Neural cell (in vitro differentiated cells): ENCODE data around the gene CMKLR1. TPM values are rescaled to one million over a fixed set of nuclear protein-coding genes. Genes with fewer than 3 reads are reported as not detected.

Source experiments
- H2AFZ ChIP-seq: fragments of 200-600, 300-800 bp; sonication (generic), shearing (Covaris generic); 2 replicates; pipeline ENCODE4 v1.6.0; 2014; ENCODE audit warnings: low read depth, mild to moderate bottlenecking, antibody characterized with exemption, low read length, moderate library complexity
- H3F3A ChIP-seq: fragments of 200-600 bp; shearing (Covaris generic); 2 replicates; pipeline ENCODE4 v1.6.1; 2016; ENCODE audit warnings: mild to moderate bottlenecking, moderate library complexity, mixed read lengths, antibody characterized with exemption, low read length; ENCODE audit not compliant: insufficient read depth, poor library complexity, severe bottlenecking
- H3K27ac ChIP-seq: fragments of 200-600, 300-800 bp; sonication (generic), shearing (Covaris generic); 2 replicates; pipeline ENCODE4 v1.5.1; 2014; ENCODE audit warnings: mild to moderate bottlenecking, low read length, moderate library complexity
- H3K27me3 ChIP-seq: fragments of 300-800, 200-600 bp; sonication (generic), shearing (Covaris generic); 2 replicates; pipeline ENCODE4 v1.6.0; 2014; ENCODE audit warnings: mild to moderate bottlenecking, low read depth, low read length, moderate library complexity; ENCODE audit not compliant: insufficient read depth
- H3K36me3 ChIP-seq: fragments of 300-800, 200-600 bp; sonication (generic), shearing (Covaris generic); 2 replicates; pipeline ENCODE4 v1.5.1; 2014; ENCODE audit warnings: mild to moderate bottlenecking, antibody characterized with exemption, low read length, moderate library complexity; ENCODE audit not compliant: insufficient read depth
- H3K4me2 ChIP-seq: fragments of 300-800, 200-600 bp; sonication (generic), shearing (Covaris generic); 2 replicates; pipeline ENCODE4 v1.6.0; 2014; ENCODE audit warnings: mild to moderate bottlenecking, low read length
- H3K4me3 ChIP-seq: fragments of 300-800, 200-600 bp; sonication (generic), shearing (Covaris generic); 2 replicates; pipeline ENCODE4 v1.5.1; 2014; ENCODE audit warnings: mild to moderate bottlenecking, low read length, moderate library complexity
- H3K79me2 ChIP-seq: fragments of 200-600 bp; shearing (Covaris generic); replicated peaks from 2 replicates; pipeline ENCODE4 v1.6.0; 2014; ENCODE audit warnings: mild to moderate bottlenecking, low read length, moderate library complexity; ENCODE audit not compliant: insufficient read depth
- H3K9ac ChIP-seq: fragments of 300-800, 200-600 bp; sonication (generic), shearing (Covaris generic); 2 replicates; pipeline ENCODE4 v1.6.1; 2016; ENCODE audit warnings: mild to moderate bottlenecking, low read length, mixed read lengths
- H3K9me2 ChIP-seq: fragments of 200-600 bp; shearing (Covaris generic); 2 replicates; pipeline ENCODE4 v1.6.1; 2016; ENCODE audit warnings: mild to moderate bottlenecking, low read length, mixed read lengths; ENCODE audit not compliant: insufficient read depth
- H3K9me3 ChIP-seq: fragments of 200-600, 300-800 bp; sonication (generic), shearing (Covaris generic); 2 replicates; pipeline ENCODE4 v1.6.1; 2016; ENCODE audit warnings: mild to moderate bottlenecking, mixed run types, low read length, moderate library complexity, mixed read lengths
- H4K20me1 ChIP-seq: fragments of 200-600 bp; shearing (Covaris generic); 2 replicates; pipeline ENCODE4 v1.6.1; 2016; ENCODE audit warnings: mild to moderate bottlenecking, mixed run types; ENCODE audit not compliant: insufficient read depth
- EP300 ChIP-seq: fragments of 450-650 bp; conservative IDR thresholded peaks from 2 replicates; pipeline ENCODE4 v1.6.1; 2014; ENCODE audit warnings: antibody characterized with exemption, mild to moderate bottlenecking, moderate library complexity; ENCODE audit not compliant: poor library complexity, severe bottlenecking
- EZH2 ChIP-seq: fragments of 200-600, 300-800 bp; shearing (Covaris generic), sonication (generic); IDR thresholded peaks from 2 replicates; pipeline ENCODE4 v1.6.1; 2014; ENCODE audit warnings: antibody characterized with exemption, low read length, borderline replicate concordance, mild to moderate bottlenecking; ENCODE audit not compliant: insufficient read depth, poor library complexity, severe bottlenecking
- MXI1 ChIP-seq: fragments of 450-650 bp; conservative IDR thresholded peaks from 2 replicates; pipeline ENCODE4 v1.6.1; 2014; ENCODE audit warnings: antibody characterized with exemption, mild to moderate bottlenecking; ENCODE audit not compliant: poor library complexity, severe bottlenecking
- POLR2AphosphoS5 ChIP-seq: IDR thresholded peaks from 2 replicates; pipeline ENCODE4 v1.6.1; 2012
- RAD21 ChIP-seq: fragments of 450-650 bp; conservative IDR thresholded peaks from 2 replicates; pipeline ENCODE4 v1.6.1; 2014; ENCODE audit warnings: antibody characterized with exemption, mild to moderate bottlenecking, moderate library complexity
- SMC3 ChIP-seq: fragments of 450-650 bp; conservative IDR thresholded peaks from 2 replicates; pipeline ENCODE4 v1.6.1; 2014; ENCODE audit warnings: antibody characterized with exemption, mild to moderate bottlenecking, moderate library complexity; ENCODE audit not compliant: poor library complexity
- TAF1 ChIP-seq: IDR thresholded peaks from 2 replicates; pipeline ENCODE4 v1.6.1; 2012; ENCODE audit warnings: low read depth
- polyA plus RNA-seq: library from polyadenylated mRNA; depleted of rRNA; stranded (reverse); fragments of >200 nt; gene quantifications from 2 replicates; pipeline ENCODE4 v1.2.3, GENCODE V29; 2014
- TF ChIP-seq, protein P1 (sequence below): IDR thresholded peaks from 2 replicates; pipeline ENCODE4 v1.6.1; 2012; ENCODE audit warnings: borderline replicate concordance
- TF ChIP-seq, protein P2 (sequence below): fragments of 450-650 bp; IDR thresholded peaks from 2 replicates; pipeline ENCODE4 v1.5.1; 2014; ENCODE audit warnings: antibody characterized with exemption, mild to moderate bottlenecking, moderate library complexity; ENCODE audit not compliant: poor library complexity, severe bottlenecking

CMKLR1 gene
- polyA plus RNA-seq, 1 donor from 2014 or later, result 0.06 TPM

DNA sequence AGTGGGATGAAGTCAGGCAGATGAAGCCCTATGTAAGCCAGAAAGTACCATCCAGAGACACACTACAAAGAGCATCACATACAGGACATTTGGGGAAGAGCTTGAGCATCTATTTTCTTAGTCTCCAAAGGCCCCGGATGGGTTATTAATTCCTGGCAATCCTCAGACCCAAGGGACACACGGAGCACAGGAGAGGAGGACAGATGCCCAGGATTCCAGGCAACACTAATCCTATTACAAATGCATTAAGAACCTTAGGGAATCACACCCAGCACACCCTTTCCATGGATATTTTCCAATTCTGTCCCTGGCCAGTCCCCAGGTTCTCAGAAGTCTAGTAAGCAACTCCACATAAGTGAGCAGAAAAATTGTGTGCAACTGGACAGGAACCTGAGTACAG lies 65.9 kb downstream of the CMKLR1 start:
- TF ChIP-seq MXI1 (no peak), TAF1 (no peak), EZH2 (no peak), SMC3 (no peak), EP300 (no peak), RAD21 (no peak), POLR2AphosphoS5 (no peak)
- TF ChIP-seq, protein P1, sequence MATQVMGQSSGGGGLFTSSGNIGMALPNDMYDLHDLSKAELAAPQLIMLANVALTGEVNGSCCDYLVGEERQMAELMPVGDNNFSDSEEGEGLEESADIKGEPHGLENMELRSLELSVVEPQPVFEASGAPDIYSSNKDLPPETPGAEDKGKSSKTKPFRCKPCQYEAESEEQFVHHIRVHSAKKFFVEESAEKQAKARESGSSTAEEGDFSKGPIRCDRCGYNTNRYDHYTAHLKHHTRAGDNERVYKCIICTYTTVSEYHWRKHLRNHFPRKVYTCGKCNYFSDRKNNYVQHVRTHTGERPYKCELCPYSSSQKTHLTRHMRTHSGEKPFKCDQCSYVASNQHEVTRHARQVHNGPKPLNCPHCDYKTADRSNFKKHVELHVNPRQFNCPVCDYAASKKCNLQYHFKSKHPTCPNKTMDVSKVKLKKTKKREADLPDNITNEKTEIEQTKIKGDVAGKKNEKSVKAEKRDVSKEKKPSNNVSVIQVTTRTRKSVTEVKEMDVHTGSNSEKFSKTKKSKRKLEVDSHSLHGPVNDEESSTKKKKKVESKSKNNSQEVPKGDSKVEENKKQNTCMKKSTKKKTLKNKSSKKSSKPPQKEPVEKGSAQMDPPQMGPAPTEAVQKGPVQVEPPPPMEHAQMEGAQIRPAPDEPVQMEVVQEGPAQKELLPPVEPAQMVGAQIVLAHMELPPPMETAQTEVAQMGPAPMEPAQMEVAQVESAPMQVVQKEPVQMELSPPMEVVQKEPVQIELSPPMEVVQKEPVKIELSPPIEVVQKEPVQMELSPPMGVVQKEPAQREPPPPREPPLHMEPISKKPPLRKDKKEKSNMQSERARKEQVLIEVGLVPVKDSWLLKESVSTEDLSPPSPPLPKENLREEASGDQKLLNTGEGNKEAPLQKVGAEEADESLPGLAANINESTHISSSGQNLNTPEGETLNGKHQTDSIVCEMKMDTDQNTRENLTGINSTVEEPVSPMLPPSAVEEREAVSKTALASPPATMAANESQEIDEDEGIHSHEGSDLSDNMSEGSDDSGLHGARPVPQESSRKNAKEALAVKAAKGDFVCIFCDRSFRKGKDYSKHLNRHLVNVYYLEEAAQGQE, result no peak
- TF ChIP-seq, protein P2, sequence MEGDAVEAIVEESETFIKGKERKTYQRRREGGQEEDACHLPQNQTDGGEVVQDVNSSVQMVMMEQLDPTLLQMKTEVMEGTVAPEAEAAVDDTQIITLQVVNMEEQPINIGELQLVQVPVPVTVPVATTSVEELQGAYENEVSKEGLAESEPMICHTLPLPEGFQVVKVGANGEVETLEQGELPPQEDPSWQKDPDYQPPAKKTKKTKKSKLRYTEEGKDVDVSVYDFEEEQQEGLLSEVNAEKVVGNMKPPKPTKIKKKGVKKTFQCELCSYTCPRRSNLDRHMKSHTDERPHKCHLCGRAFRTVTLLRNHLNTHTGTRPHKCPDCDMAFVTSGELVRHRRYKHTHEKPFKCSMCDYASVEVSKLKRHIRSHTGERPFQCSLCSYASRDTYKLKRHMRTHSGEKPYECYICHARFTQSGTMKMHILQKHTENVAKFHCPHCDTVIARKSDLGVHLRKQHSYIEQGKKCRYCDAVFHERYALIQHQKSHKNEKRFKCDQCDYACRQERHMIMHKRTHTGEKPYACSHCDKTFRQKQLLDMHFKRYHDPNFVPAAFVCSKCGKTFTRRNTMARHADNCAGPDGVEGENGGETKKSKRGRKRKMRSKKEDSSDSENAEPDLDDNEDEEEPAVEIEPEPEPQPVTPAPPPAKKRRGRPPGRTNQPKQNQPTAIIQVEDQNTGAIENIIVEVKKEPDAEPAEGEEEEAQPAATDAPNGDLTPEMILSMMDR, result no peak
- Histone ChIP-seq H4K20me1 (no peaks in the 10 kb centered on the region), H3K9me2 (no peaks in the 10 kb centered on the region), H3K4me3 (no peak overlapping the region), H2AFZ (no peak overlapping the region), H3F3A (no peaks in the 10 kb centered on the region), H3K9me3 (no peaks in the 10 kb centered on the region), H3K4me2 (no peak overlapping the region), H3K36me3 (no peaks in the 10 kb centered on the region), H3K79me2 (no peaks in the 10 kb centered on the region), H3K27me3 (no peaks in the 10 kb centered on the region), H3K27ac (no peak overlapping the region), H3K9ac (no peak overlapping the region)

DNA sequence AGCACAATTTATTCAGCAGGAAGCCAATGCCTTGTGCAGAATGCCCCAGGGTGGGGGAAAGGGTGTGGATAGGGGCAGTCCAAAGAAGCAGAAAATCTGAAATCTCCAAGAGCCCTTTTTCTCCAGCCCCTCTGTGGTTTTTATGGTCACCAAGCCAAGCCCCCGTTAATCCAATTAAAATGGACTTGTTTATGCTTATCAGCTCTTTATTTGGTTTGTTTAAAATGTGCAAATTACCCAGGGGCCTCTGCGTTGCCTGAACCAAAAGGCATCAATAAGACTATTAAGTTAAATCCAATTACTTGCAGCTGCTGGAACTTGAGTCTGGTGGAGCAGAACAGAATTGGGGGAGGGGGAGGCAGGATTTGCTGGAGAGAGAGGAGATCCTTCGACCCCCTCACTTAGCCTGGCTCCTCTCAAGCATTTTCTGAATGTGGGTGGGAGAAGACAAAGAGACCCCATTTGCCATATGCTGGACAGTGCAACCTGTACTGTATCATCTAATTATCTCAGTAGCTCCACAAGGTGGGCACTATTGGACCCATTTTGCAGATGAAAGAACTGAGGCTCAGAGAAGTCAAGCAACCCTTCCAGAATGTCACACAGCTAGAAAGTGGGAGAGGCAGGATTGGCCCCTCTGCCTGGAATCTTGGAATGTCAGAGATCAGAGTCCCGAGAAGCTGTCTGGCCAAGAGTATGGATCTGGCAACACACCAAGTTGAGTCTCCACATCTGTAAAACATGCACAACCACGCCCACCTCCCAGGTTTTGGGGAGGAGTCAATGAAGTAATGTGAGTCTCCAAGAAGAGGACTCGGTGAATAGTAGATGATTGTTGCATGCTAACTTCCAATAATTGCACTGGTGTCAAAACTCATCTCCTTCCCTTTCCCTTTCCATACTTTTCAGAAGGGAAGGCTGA lies 66.9 kb downstream of the CMKLR1 start:
- no peaks in the 10 kb centered on the region for H4K20me1 ChIP-seq
- no peak overlapping the region for H3K4me3 ChIP-seq
- no peaks in the 10 kb centered on the region for H3K9me2 ChIP-seq
- H3K4me2 ChIP-seq, result no peak overlapping the region
- no peaks in the 10 kb centered on the region for H3K36me3 ChIP-seq
- H3K9ac ChIP-seq, result no peak overlapping the region
- no peaks in the 10 kb centered on the region for H3K27me3 ChIP-seq
- H3K79me2 ChIP-seq, result no peaks in the 10 kb centered on the region
- no peak overlapping the region for H2AFZ ChIP-seq
- H3K9me3 ChIP-seq, result no peaks in the 10 kb centered on the region
- H3F3A ChIP-seq, result no peaks in the 10 kb centered on the region
- H3K27ac ChIP-seq, result no peak overlapping the region
- TF ChIP-seq EP300 (no peak), POLR2AphosphoS5 (no peak), RAD21 (no peak), MXI1 (no peak), TAF1 (no peak), SMC3 (no peak), EZH2 (no peak)
- TF ChIP-seq, protein P2, result no peak
- TF ChIP-seq, protein P1, result no peak
